ENCODE data around the gene COL28A1. TPM values are rescaled to one million over a fixed set of nuclear protein-coding genes. Genes with fewer than 3 reads are reported as not detected.
"Not testable (repeated sequence)": the region's sequence is repeated elsewhere in the genome, so short reads cannot be mapped to it uniquely, and the experiment has no call there.

The COL28A1 gene
- total RNA-seq, 2 donors from 2014 or later = 0.09 TPM; not detected in 1

DNA sequence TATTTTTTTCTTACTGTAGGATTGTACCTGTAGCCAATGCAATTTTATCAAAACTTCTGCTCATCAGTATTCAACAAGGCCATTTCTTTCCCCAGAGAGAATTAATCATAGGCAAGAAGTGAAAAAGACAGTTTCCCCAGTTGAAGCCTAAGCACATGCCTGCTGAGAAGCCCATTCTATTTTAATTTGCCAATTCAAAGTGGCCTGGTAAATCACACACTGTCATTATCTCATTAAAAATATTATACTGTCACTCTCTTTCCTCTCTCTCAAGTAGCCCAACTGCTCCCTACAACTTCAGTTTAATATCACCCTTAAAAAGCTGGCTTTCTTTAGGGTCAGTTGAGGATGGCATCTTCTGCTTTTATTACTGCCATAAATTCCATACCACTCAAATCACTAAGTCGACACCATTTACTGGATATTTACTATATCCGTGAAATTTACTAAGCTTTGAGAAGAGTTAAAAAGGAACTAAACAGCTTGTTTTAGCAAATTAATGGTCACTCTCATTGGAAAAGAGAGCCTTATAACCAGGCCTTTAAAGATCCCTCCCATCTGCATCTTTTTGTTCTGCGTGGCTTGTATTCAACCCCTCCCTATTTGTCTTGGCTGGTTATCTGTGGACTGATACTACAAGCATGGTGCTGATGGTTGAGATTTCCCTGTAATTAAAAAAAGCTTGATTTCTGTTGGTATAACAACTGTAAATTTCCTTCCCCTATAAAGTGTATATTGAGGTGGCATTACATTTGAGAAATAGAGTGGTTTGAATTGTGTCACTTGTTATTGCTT, 30.6 kb downstream of the COL28A1 start:
- Mint-ChIP-seq H3K27ac (no peak overlapping the region), H3K9me3 (no peaks in the 10 kb centered on the region), H3K36me3 (no peaks in the 10 kb centered on the region)
- ATAC-seq (no peak), DNase-seq (ENCODE audit: low spot score in 2 of 2) (no peak)

DNA sequence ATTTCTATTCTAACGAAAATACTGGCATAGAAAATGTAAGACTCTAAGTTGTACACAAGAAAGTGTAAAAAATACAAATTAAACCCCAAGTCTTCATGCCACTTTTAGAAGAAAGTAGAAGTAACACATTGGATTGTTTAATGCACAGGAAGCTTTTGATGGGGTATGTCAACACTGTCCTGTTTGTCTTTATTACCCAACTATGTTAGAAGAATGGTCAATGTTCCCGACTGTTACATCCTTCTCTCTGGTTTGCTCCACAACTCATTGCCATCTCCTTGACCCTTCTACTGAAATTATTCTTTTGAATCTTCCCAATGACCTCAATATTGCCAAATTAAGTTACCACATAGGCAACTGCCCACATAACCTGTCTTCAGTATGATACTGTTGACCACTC, 35.8 kb downstream of the COL28A1 start:
- Mint-ChIP-seq H3K27ac (no peak overlapping the region), H3K9me3 (no peaks in the 10 kb centered on the region), H3K36me3 (no peaks in the 10 kb centered on the region)
- ATAC-seq (no peak), DNase-seq (ENCODE audit: low spot score in 2 of 2) (no peak)

- H3K27ac Mint-ChIP-seq = no peak overlapping the region
- DNase-seq (ENCODE audit: low spot score in 2 of 2) (no peak), ATAC-seq (no peak)
- no peaks in the 10 kb centered on the region for H3K9me3 Mint-ChIP-seq
- no peaks in the 10 kb centered on the region for H3K36me3 Mint-ChIP-seq
These were observed 36.8 kb downstream of the COL28A1 start for GRCh38 chr7:7498856-7499255.

DNA sequence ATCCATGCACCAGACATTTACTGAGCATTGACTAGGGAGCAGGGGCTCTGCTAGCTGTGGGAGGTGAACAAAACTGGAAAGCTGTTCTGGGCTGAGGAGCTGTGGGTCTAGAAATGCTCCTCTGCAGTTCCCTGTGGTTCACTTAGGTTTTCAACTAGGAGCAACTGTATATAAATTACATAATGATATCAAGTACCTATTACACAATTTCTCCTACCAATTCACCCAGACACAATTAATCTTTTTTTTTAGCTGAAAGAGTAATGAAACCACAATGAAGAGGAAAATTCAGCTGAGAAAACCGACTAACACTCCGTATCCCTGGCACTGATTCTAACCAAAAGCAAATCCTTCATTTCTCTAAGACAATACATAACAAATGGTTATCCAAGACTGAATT, 39.4 kb downstream of the COL28A1 start:
- no peak overlapping the region for H3K27ac Mint-ChIP-seq

GRCh38 chr7:7495171-7495570, 40.5 kb downstream of the COL28A1 start:
- Mint-ChIP-seq H3K36me3 (no peaks in the 10 kb centered on the region), H3K9me3 (no peaks in the 10 kb centered on the region), H3K27ac (no peak overlapping the region)
- DNase-seq (ENCODE audit: low spot score in 2 of 2) (no peak), ATAC-seq (no peak)

More for the DNA sequence above, 39.4 kb downstream of the COL28A1 start:
- ATAC-seq (no peak), DNase-seq (ENCODE audit: low spot score in 2 of 2) (no peak)
- Mint-ChIP-seq H3K36me3 (no peaks in the 10 kb centered on the region), H3K9me3 (no peaks in the 10 kb centered on the region)

GRCh38 chr7:7491044-7491443, 44.6 kb downstream of the COL28A1 start:
- Mint-ChIP-seq H3K9me3 (peaks cover 0 to 5% of the 10 kb centered on the region in 2 donors), H3K36me3 (peaks cover 0 to 8% of the 10 kb centered on the region in 2 donors), H3K27ac (no peak overlapping the region)
- DNase-seq (ENCODE audit: low spot score in 2 of 2) (no peak), ATAC-seq (no peak)

DNA sequence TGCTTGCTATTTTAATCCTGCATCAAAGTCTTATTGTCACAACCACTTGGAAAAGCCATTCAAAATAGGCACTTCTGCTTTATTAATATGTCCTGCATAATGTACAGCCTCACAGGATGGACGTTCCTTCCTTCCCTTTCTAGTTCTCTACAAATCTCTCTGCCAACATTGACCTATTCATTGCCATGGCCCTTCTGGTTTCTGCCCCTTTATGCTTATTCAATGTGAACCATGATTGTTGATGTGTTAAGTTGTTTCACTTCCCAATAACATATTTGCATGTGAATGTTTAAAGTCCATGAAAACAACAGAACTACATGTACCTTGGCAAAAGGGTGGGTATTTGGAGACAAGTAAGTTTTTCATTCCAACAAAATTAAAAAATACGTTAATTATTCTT, 45.7 kb downstream of the COL28A1 start:
- Mint-ChIP-seq H3K27ac (no peak overlapping the region), H3K36me3 (peaks cover 0 to 8% of the 10 kb centered on the region in 2 donors), H3K9me3 (peaks cover 0 to 5% of the 10 kb centered on the region in 2 donors)
- ATAC-seq (no peak), DNase-seq (ENCODE audit: low spot score in 2 of 2) (no peak)

DNA sequence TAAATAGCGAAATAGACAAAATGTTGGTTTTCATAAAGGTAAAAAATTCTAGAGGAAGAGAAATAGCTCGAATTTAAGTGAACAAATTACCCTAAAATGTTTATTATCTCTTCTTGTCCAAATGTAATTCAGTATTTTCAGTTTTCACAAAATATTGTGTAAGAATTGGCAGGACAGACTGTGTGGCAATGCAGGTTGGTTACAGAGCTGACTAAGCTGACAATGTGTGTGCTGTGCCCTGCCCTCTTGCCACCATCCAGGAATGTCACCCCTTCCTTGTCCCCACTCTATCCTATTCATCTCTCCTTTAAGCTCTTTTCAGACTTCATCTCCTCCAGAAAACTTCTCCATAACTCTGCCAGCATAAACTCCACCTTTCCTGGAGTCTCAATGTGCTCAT, 46.1 kb downstream of the COL28A1 start:
- ATAC-seq = no peak
- H3K9me3 Mint-ChIP-seq = peaks cover 0 to 5% of the 10 kb centered on the region in 2 donors
- H3K27ac Mint-ChIP-seq = no peak overlapping the region
- peaks cover 0 to 8% of the 10 kb centered on the region in 2 donors for H3K36me3 Mint-ChIP-seq
- no peak for DNase-seq (ENCODE audit: low spot score in 2 of 2)

DNA sequence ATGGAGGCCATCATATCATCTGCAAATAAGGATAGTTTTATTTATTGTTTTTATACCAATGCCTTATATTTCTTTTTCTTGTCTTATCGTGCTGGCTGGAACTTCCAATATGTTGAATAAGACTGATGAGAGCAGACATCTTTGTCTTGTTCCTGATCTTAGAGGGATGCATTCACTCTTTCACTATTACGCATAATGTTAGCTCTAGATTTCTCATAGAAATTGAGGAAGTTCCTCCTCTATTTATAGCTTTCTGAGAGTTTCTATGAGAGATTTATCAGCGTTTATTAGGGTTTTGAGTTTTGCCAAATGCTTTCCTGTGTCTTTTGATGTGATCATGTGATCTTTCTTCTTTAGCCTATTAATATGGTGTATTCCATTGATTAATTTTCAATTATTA, 49.3 kb downstream of the COL28A1 start:
- ATAC-seq = no peak
- H3K36me3 Mint-ChIP-seq = peaks cover 0 to 8% of the 10 kb centered on the region in 2 donors
- H3K27ac Mint-ChIP-seq = no peak overlapping the region
- DNase-seq (ENCODE audit: low spot score in 2 of 2) = no peak
- peaks cover 0 to 5% of the 10 kb centered on the region in 2 donors for H3K9me3 Mint-ChIP-seq

GRCh38 chr7:7484072-7484471, 51.6 kb downstream of the COL28A1 start:
- no peak overlapping the region for H3K27ac Mint-ChIP-seq
- H3K36me3 Mint-ChIP-seq = peaks cover 0 to 8% of the 10 kb centered on the region in 2 donors
- no peak for DNase-seq (ENCODE audit: low spot score in 2 of 2)
- peaks cover 0 to 5% of the 10 kb centered on the region in 2 donors for H3K9me3 Mint-ChIP-seq
- ATAC-seq = no peak

DNA sequence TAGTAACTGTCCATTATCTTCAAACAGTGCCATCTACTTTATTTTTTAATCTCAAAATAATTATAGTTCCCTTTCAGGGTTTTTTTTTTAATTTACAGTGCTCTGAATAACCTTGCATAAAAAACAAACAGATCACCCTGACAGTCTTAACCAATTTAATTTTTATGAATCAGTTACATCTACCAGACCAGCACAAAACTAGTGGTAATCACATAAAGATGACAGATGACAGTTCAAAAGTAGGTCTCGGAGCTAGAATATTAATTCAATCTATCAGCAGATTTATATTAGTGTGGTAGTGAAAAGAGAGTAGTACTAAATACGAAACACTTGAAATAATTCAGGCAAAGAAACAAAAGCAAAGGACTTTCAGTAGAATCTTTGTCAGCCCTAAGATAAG, 53.9 kb downstream of the COL28A1 start:
- H3K9me3 Mint-ChIP-seq = no peaks in the 10 kb centered on the region
- ATAC-seq (no peak), DNase-seq (ENCODE audit: low spot score in 2 of 2) (no peak)
- no peak overlapping the region for H3K27ac Mint-ChIP-seq
- H3K36me3 Mint-ChIP-seq = no peaks in the 10 kb centered on the region

- DNase-seq (ENCODE audit: low spot score in 2 of 2) (no peak), ATAC-seq (no peak)
- Mint-ChIP-seq H3K9me3 (no peaks in the 10 kb centered on the region), H3K27ac (no peak overlapping the region), H3K36me3 (no peaks in the 10 kb centered on the region)
These were observed 56.3 kb downstream of the COL28A1 start for GRCh38 chr7:7479275-7479805.

DNA sequence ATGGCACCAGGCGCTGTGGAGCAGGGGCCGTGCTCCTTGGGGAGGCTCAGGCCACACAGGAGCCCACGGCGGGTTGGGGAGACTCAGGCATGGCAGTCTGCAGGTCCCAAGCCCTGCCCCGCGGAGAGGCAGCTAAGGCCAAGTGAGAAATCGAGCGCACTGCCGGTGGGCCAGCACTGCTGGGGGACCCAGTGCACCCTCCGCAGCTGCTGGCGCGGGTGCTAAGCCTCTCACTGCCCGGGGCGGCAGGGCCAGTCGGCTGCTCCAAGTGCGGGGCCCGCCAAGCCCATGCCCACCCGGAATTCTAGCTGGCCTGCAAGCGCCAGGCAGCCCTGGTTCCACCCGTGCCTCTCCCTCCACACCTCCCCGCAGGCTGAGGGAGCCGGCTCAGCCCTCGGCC, 57.1 kb downstream of the COL28A1 start:
- no peak for ATAC-seq
- no peaks in the 10 kb centered on the region for H3K9me3 Mint-ChIP-seq

DNA sequence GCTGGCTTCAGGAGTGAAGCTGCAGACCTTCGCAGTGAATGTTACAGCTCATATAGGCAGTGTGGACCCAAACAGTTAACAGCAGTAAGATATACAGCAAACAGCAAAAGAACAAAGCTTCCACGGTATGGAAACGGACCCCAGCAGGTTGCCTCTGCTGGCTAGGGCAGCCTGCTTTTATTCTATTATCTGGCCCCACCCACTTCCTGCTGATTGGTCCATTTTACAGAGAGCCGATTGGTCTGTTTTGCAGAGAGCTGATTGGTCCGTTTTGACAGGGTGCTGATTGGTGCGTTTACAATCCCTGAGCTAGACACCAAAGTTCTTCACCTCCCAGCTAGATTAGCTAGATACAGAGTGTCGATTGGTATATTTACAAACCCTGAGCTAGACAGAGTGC, 58.0 kb downstream of the COL28A1 start:
- not testable (repeated sequence) for ATAC-seq; H3K27ac Mint-ChIP-seq; H3K36me3 Mint-ChIP-seq; DNase-seq (ENCODE audit: low spot score in 2 of 2); H3K9me3 Mint-ChIP-seq

More for the DNA sequence above, 57.1 kb downstream of the COL28A1 start:
- no peak for DNase-seq (ENCODE audit: low spot score in 2 of 2)
- no peaks in the 10 kb centered on the region for H3K36me3 Mint-ChIP-seq
- H3K27ac Mint-ChIP-seq = no peak overlapping the region

DNA sequence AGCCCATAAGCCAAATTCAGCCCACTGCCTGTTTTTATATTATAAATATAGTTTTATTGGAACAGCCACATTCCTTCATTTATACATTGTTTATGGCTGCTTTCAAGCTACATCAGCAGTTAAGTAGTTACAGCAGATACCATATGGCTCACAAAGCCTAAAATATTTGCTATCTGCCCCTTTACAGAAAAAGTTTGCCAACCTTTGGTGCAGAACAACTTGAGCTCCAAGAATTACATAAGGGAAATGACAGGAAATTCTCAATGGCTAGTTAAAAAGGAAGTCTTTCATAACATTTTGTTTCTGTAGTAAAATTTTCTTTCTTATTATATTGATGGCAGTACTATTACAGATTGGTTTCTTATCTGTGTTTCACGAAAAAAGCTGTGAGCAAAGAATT, 59.3 kb downstream of the COL28A1 start:
- no peak for ATAC-seq
- Mint-ChIP-seq H3K9me3 (no peaks in the 10 kb centered on the region), H3K27ac (no peak overlapping the region), H3K36me3 (no peaks in the 10 kb centered on the region)
- no peak for DNase-seq (ENCODE audit: low spot score in 2 of 2)

DNA sequence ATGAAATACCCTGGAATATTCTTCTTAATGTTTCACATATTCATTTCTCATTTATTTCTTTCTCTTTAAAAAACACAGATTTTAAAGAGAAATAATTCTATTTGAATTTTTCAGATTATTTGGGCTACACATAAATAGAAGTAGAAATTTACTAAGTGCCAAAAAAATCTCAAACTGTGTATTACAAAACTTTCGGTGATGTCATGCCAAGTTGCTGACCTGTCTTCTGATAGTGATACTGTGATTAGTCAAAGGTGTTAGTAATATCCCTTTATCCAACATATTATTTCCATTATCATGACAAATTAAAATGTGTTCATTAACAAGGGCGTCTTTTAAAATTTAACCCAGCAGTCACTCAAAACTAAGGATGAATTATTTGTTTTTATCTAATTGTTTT, 60.1 kb downstream of the COL28A1 start:
- no peak for ATAC-seq
- no peaks in the 10 kb centered on the region for H3K9me3 Mint-ChIP-seq
- DNase-seq (ENCODE audit: low spot score in 2 of 2) = no peak
- no peak overlapping the region for H3K27ac Mint-ChIP-seq
- H3K36me3 Mint-ChIP-seq = no peaks in the 10 kb centered on the region

- ATAC-seq = no peak
- H3K36me3 Mint-ChIP-seq = no peaks in the 10 kb centered on the region
- H3K9me3 Mint-ChIP-seq = no peaks in the 10 kb centered on the region
- DNase-seq (ENCODE audit: low spot score in 2 of 2) = no peak
- no peak overlapping the region for H3K27ac Mint-ChIP-seq
These were observed 61.2 kb downstream of the COL28A1 start for GRCh38 chr7:7474436-7474835.
